Rectal smooth muscle tissue (tissue), 1 donor: ENCODE data around the gene FLT3LG.

Experiments
- H3K27ac ChIP-seq: one replicate; pipeline ENCODE4 v1.7.0; 2013; ENCODE audit warnings: low read depth, low read length, inconsistent platforms
- H3K27me3 ChIP-seq: one replicate; pipeline ENCODE4 v1.7.0; 2013; ENCODE audit warnings: low read length; ENCODE audit not compliant: control insufficient read depth, insufficient read depth
- H3K36me3 ChIP-seq: one replicate; pipeline ENCODE4 v1.7.0; 2013; ENCODE audit warnings: low read length; ENCODE audit not compliant: control insufficient read depth, insufficient read depth
- H3K4me1 ChIP-seq: one replicate; pipeline ENCODE4 v1.7.0; 2013; ENCODE audit warnings: low read length; ENCODE audit not compliant: control insufficient read depth, insufficient read depth
- H3K4me3 ChIP-seq: one replicate; pipeline ENCODE4 v1.7.0; 2013; ENCODE audit warnings: low read length
- H3K9ac ChIP-seq: one replicate; pipeline ENCODE4 v1.7.0; 2013; ENCODE audit warnings: low read length

Gene FLT3LG

GRCh38 chr19:49498475-49498874, 24.5 kb downstream of the FLT3LG start:
- Histone ChIP-seq H3K36me3 (peaks cover 12% of the 10 kb centered on the region), H3K4me3 (no peak overlapping the region), H3K27ac (no peak overlapping the region), H3K27me3 (no peaks in the 10 kb centered on the region), H3K9ac (no peak overlapping the region), H3K4me1 (peaks cover 11% of the 10 kb centered on the region)

- Histone ChIP-seq H3K4me1 (peaks cover 11% of the 10 kb centered on the region), H3K4me3 (peak overlapping the region; percentile 25), H3K36me3 (peaks cover 12% of the 10 kb centered on the region), H3K27ac (no peak overlapping the region), H3K27me3 (no peaks in the 10 kb centered on the region), H3K9ac (peak overlapping the region; percentile 1)
Measured at GRCh38 chr19:49499030-49499670, 25.1 kb downstream of the FLT3LG start.

GRCh38 chr19:49502866-49503581, 29.0 kb downstream of the FLT3LG start:
- no peaks in the 10 kb centered on the region for H3K4me1 ChIP-seq
- no peak overlapping the region for H3K4me3 ChIP-seq
- H3K27ac ChIP-seq, result no peak overlapping the region
- peaks cover 10% of the 10 kb centered on the region for H3K36me3 ChIP-seq
- H3K9ac ChIP-seq, result no peak overlapping the region
- no peaks in the 10 kb centered on the region for H3K27me3 ChIP-seq

- H3K36me3 ChIP-seq, result peaks cover 5% of the 10 kb centered on the region
- H3K9ac ChIP-seq, result no peak overlapping the region
- no peak overlapping the region for H3K4me3 ChIP-seq
- H3K4me1 ChIP-seq, result no peaks in the 10 kb centered on the region
- H3K27me3 ChIP-seq, result no peaks in the 10 kb centered on the region
- H3K27ac ChIP-seq, result no peak overlapping the region
Measured at GRCh38 chr19:49503582-49503962, 29.6 kb downstream of the FLT3LG start.

- H3K4me1 ChIP-seq, result no peaks in the 10 kb centered on the region
- H3K27ac ChIP-seq, result no peak overlapping the region
- no peaks in the 10 kb centered on the region for H3K27me3 ChIP-seq
- no peak overlapping the region for H3K4me3 ChIP-seq
- no peaks in the 10 kb centered on the region for H3K36me3 ChIP-seq
- H3K9ac ChIP-seq, result no peak overlapping the region
Measured at GRCh38 chr19:49506575-49507105, 32.6 kb downstream of the FLT3LG start.

GRCh38 chr19:49507803-49508494, 33.9 kb downstream of the FLT3LG start:
- H3K9ac ChIP-seq, result no peak overlapping the region
- H3K4me3 ChIP-seq, result no peak overlapping the region
- no peaks in the 10 kb centered on the region for H3K4me1 ChIP-seq
- no peaks in the 10 kb centered on the region for H3K27me3 ChIP-seq
- no peak overlapping the region for H3K27ac ChIP-seq
- no peaks in the 10 kb centered on the region for H3K36me3 ChIP-seq

- Histone ChIP-seq H3K4me1 (no peaks in the 10 kb centered on the region), H3K27me3 (no peaks in the 10 kb centered on the region), H3K27ac (peak overlapping the region; percentile 86), H3K36me3 (no peaks in the 10 kb centered on the region), H3K9ac (peak overlapping the region; percentile 62), H3K4me3 (peak overlapping the region; percentile 69)
Measured at GRCh38 chr19:49512970-49513745, 39.1 kb downstream of the FLT3LG start.

GRCh38 chr19:49513746-49514118, 39.7 kb downstream of the FLT3LG start:
- Histone ChIP-seq H3K36me3 (no peaks in the 10 kb centered on the region), H3K9ac (no peak overlapping the region), H3K27me3 (no peaks in the 10 kb centered on the region), H3K4me3 (peak overlapping the region; percentile 69), H3K4me1 (no peaks in the 10 kb centered on the region), H3K27ac (peak overlapping the region; percentile 86)

GRCh38 chr19:49514151-49514550, 40.1 kb downstream of the FLT3LG start:
- H3K36me3 ChIP-seq, result no peaks in the 10 kb centered on the region
- no peak overlapping the region for H3K9ac ChIP-seq
- H3K27me3 ChIP-seq, result no peaks in the 10 kb centered on the region
- peak overlapping the region; percentile 69 for H3K4me3 ChIP-seq
- H3K4me1 ChIP-seq, result no peaks in the 10 kb centered on the region
- H3K27ac ChIP-seq, result no peak overlapping the region

GRCh38 chr19:49515767-49516166, 41.8 kb downstream of the FLT3LG start:
- H3K27ac ChIP-seq, result no peak overlapping the region
- no peak overlapping the region for H3K9ac ChIP-seq
- no peaks in the 10 kb centered on the region for H3K4me1 ChIP-seq
- no peaks in the 10 kb centered on the region for H3K27me3 ChIP-seq
- H3K36me3 ChIP-seq, result peaks cover 2% of the 10 kb centered on the region
- H3K4me3 ChIP-seq, result no peak overlapping the region

GRCh38 chr19:49518033-49518432, 44.0 kb downstream of the FLT3LG start:
- Histone ChIP-seq H3K4me1 (no peaks in the 10 kb centered on the region), H3K36me3 (peaks cover 6% of the 10 kb centered on the region), H3K9ac (no peak overlapping the region), H3K27me3 (no peaks in the 10 kb centered on the region), H3K4me3 (no peak overlapping the region), H3K27ac (no peak overlapping the region)

- Histone ChIP-seq H3K36me3 (peaks cover 10% of the 10 kb centered on the region), H3K27ac (no peak overlapping the region), H3K27me3 (no peaks in the 10 kb centered on the region), H3K9ac (no peak overlapping the region), H3K4me1 (no peaks in the 10 kb centered on the region), H3K4me3 (no peak overlapping the region)
Measured at GRCh38 chr19:49520705-49521319, 46.8 kb downstream of the FLT3LG start.
